ENCODE measurements around the gene CAMK1D. TPM values are rescaled to one million over a fixed set of nuclear protein-coding genes. Genes with fewer than 3 reads are reported as not detected.

CAMK1D gene
- total and polyA plus RNA-seq, 2 experiments from 2014 or later = 4.6 to 7.2 TPM

DNA sequence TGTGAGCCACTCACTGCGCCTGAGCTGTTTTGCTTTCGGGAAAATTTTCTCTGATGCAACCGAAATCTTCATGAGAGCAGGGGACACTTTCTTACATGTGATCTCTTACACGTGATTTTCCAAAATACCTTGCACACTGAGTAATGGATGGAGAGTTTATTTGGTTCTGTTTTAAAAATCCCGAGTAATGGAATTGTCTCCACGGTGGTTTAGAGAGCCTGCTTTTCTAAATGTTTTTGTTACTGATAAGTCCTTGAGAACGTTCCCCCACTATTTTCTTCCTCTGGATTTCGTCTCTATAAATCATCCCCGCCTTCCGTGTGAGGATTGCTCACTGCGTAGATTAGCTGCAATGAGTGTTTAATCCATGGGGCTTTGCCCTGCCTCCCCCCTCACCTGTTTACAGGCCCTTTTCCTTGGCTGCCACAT lies 25.7 kb downstream of the CAMK1D start (continued):
- TF ChIP-seq, protein P1, sequence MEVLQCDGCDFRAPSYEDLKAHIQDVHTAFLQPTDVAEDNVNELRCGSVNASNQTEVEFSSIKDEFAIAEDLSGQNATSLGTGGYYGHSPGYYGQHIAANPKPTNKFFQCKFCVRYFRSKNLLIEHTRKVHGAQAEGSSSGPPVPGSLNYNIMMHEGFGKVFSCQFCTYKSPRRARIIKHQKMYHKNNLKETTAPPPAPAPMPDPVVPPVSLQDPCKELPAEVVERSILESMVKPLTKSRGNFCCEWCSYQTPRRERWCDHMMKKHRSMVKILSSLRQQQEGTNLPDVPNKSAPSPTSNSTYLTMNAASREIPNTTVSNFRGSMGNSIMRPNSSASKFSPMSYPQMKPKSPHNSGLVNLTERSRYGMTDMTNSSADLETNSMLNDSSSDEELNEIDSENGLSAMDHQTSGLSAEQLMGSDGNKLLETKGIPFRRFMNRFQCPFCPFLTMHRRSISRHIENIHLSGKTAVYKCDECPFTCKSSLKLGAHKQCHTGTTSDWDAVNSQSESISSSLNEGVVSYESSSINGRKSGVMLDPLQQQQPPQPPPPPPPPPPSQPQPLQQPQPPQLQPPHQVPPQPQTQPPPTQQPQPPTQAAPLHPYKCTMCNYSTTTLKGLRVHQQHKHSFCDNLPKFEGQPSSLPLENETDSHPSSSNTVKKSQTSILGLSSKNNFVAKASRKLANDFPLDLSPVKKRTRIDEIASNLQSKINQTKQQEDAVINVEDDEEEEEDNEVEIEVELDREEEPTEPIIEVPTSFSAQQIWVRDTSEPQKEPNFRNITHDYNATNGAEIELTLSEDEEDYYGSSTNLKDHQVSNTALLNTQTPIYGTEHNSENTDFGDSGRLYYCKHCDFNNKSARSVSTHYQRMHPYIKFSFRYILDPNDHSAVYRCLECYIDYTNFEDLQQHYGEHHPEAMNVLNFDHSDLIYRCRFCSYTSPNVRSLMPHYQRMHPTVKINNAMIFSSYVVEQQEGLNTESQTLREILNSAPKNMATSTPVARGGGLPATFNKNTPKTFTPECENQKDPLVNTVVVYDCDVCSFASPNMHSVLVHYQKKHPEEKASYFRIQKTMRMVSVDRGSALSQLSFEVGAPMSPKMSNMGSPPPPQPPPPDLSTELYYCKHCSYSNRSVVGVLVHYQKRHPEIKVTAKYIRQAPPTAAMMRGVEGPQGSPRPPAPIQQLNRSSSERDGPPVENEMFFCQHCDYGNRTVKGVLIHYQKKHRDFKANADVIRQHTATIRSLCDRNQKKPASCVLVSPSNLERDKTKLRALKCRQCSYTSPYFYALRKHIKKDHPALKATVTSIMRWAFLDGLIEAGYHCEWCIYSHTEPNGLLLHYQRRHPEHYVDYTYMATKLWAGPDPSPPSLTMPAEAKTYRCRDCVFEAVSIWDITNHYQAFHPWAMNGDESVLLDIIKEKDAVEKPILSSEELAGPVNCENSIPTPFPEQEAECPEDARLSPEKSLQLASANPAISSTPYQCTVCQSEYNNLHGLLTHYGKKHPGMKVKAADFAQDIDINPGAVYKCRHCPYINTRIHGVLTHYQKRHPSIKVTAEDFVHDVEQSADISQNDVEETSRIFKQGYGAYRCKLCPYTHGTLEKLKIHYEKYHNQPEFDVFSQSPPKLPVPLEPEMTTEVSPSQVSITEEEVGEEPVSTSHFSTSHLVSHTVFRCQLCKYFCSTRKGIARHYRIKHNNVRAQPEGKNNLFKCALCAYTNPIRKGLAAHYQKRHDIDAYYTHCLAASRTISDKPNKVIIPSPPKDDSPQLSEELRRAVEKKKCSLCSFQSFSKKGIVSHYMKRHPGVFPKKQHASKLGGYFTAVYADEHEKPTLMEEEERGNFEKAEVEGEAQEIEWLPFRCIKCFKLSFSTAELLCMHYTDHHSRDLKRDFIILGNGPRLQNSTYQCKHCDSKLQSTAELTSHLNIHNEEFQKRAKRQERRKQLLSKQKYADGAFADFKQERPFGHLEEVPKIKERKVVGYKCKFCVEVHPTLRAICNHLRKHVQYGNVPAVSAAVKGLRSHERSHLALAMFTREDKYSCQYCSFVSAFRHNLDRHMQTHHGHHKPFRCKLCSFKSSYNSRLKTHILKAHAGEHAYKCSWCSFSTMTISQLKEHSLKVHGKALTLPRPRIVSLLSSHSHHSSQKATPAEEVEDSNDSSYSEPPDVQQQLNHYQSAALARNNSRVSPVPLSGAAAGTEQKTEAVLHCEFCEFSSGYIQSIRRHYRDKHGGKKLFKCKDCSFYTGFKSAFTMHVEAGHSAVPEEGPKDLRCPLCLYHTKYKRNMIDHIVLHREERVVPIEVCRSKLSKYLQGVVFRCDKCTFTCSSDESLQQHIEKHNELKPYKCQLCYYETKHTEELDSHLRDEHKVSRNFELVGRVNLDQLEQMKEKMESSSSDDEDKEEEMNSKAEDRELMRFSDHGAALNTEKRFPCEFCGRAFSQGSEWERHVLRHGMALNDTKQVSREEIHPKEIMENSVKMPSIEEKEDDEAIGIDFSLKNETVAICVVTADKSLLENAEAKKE (CRISPR knock-in tag; IDR thresholded peaks at IDR 0.05) = no peak
- TF ChIP-seq STAT1 (IDR thresholded peaks at IDR 0.05; ENCODE audit: unreplicated experiment) (no peak), ZNF114 (CRISPR knock-in tag; IDR thresholded peaks at IDR 0.05) (no peak), CREB1 (CRISPR knock-in tag; IDR thresholded peaks at IDR 0.05; ENCODE audit: low read depth) (no peak), POLR2AphosphoS5 (IDR thresholded peaks at IDR 0.05; ENCODE audit: low read depth) (no peak), NANOG (IDR thresholded peaks at IDR 0.05; ENCODE audit: borderline replicate concordance) (no peak)

GRCh38 chr10:12376211-12376610 lies 26.9 kb downstream of the CAMK1D start:
- no peak overlapping the region for H2AFZ ChIP-seq
- ATAC-seq (no peak), DNase-seq (ENCODE audit: low spot score) (no peak)
- H3K4me1 Mint-ChIP-seq = no peaks in the 10 kb centered on the region
- no peak overlapping the region for H3K27ac ChIP-seq (ENCODE audit: low read depth)
- H3K36me3 Mint-ChIP-seq (ENCODE audit: low read depth) = no peaks in the 10 kb centered on the region
- no peaks in the 10 kb centered on the region for H3K79me2 ChIP-seq (replicated peaks; ENCODE audit: insufficient read depth)
- no peak overlapping the region for H3K4me3 ChIP-seq
- no peaks in the 10 kb centered on the region for H3K27me3 ChIP-seq (ENCODE audit: insufficient read depth)
- no peaks in the 10 kb centered on the region for H3K36me3 ChIP-seq (ENCODE audit: insufficient read depth)
- H3K4me1 ChIP-seq (ENCODE audit: insufficient read depth) = no peaks in the 10 kb centered on the region
- no peaks in the 10 kb centered on the region for H3F3A ChIP-seq (replicated peaks; ENCODE audit: low read depth)
- no peak overlapping the region for H3K27ac Mint-ChIP-seq
- H3K9me2 ChIP-seq (ENCODE audit: insufficient read depth) = no peaks in the 10 kb centered on the region
- H3K4me2 ChIP-seq = no peak overlapping the region
- H3K27me3 Mint-ChIP-seq (ENCODE audit: insufficient read depth, low read depth, poor library complexity) = no peaks in the 10 kb centered on the region
- no peak overlapping the region for H3K4me3 Mint-ChIP-seq
- H3K9me3 Mint-ChIP-seq = no peaks in the 10 kb centered on the region
- peaks cover 3% of the 10 kb centered on the region; the same call in 1 of the 2 replicates for H4K20me1 ChIP-seq (replicated peaks; ENCODE audit: insufficient read depth)
- TF ChIP-seq CTCF (conservative IDR thresholded peaks at IDR 0.05; ENCODE audit: low read depth in 2 of 2) (no peak), POLR2AphosphoS5 (IDR thresholded peaks at IDR 0.05; ENCODE audit: low read depth) (no peak), ZNF114 (CRISPR knock-in tag; IDR thresholded peaks at IDR 0.05) (no peak), EZH2phosphoT487 (IDR thresholded peaks at IDR 0.05; ENCODE audit: unreplicated experiment) (no peak), ETS1 (IDR thresholded peaks at IDR 0.05) (no peak), JUNB (IDR thresholded peaks at IDR 0.05; ENCODE audit: unreplicated experiment) (no peak), REST (IDR thresholded peaks at IDR 0.05; ENCODE audit: unreplicated experiment) (no peak), NANOG (IDR thresholded peaks at IDR 0.05; ENCODE audit: borderline replicate concordance) (no peak), ZNF331 (CRISPR knock-in tag; IDR thresholded peaks at IDR 0.05; ENCODE audit: low read depth) (no peak), STAT1 (IDR thresholded peaks at IDR 0.05; ENCODE audit: unreplicated experiment) (no peak)
